HCT116 (cell line): ENCODE data around the gene C5AR1. TPM values are rescaled to one million over a fixed set of nuclear protein-coding genes. Genes with fewer than 3 reads are reported as not detected.

Experiments
- ATAC-seq: fragments of 200-7000 bp; cut with Tn5 transposase; 2 replicates; pipeline ENCODE4 v1.9.1; 2020; ENCODE audit warnings: mild to moderate bottlenecking, moderate library complexity
- BruUV-seq: library from RNA; stranded (reverse); fragments of 400-500 nt; replicated peaks from 2 replicates; lab custom pipeline; 2021; lab: Mats Ljungman, UMichigan
- CTCF ChIA-PET: fragments of 300-600 bp; sonication (Branson Sonifier 250); formaldehyde crosslinking; loops from one replicate; lab custom pipeline; 2021; ENCODE audit warnings: antibody characterized with exemption; lab: Charles Lee
- POLR2A ChIA-PET: fragments of 300-600, 350-600 bp; sonication (Branson Sonifier 250); formaldehyde crosslinking; loops from one replicate; lab custom pipeline; 2021; ENCODE audit warnings: antibody characterized with exemption; lab: Charles Lee
- RAD21 ChIA-PET, 2 experiments: fragments of 300-600 bp; sonication (Branson Sonifier 250); formaldehyde crosslinking; loops; one replicate each; lab custom pipeline; 2023; ENCODE audit warnings: low total read pairs in 2 of 2; ENCODE audit not compliant: uncharacterized antibody in 2 of 2, unreplicated experiment in 2 of 2, low non-redundant PET in 1 of 2; lab: Charles Lee
- DNase-seq: peaks from one replicate; pipeline ENCODE4 v3.0.0-alpha.2; 2010; ENCODE audit warnings: low read depth, low spot score
- H2AFZ ChIP-seq: fragments of 200-600 bp; shearing (Covaris generic), sonication (generic); 2 replicates; pipeline ENCODE4 v1.6.1; 2017; ENCODE audit warnings: low read depth, mixed run types, mixed read lengths, antibody characterized with exemption, low read length; ENCODE audit not compliant: poor library complexity, severe bottlenecking
- H3K27ac ChIP-seq: 2 replicates; pipeline ENCODE4 v1.5.1; 2012; ENCODE audit warnings: low read depth, low read length
- H3K27me3 ChIP-seq: fragments of 200-600 bp; sonication (generic); 2 replicates; pipeline ENCODE4 v1.6.1; 2016; ENCODE audit warnings: mixed run types, low read length, mixed read lengths; ENCODE audit not compliant: insufficient read depth
- H3K36me3 ChIP-seq, 2 experiments: fragments of 200-500 bp in 1 of 2; fragments of 200-600 bp in 1 of 2; sonication (Bioruptor generic) in 1 of 2; sonication (generic) in 1 of 2; 2 replicates each; pipeline versions ENCODE4 v1.5.1 to v1.6.1; 2014 to 2016; ENCODE audit warnings: low read length in 2 of 2, inconsistent platforms in 1 of 2, mixed read lengths in 1 of 2, mixed run types in 1 of 2; ENCODE audit not compliant: insufficient read depth in 2 of 2, control insufficient read depth in 1 of 2
- H3K4me1 ChIP-seq, 2 experiments: fragments of 200-600 bp in 1 of 2; sonication (generic) in 1 of 2; 2 replicates each; pipeline versions ENCODE4 v1.5.1 to v1.6.1; 2012 to 2017; ENCODE audit warnings: low read length in 2 of 2, inconsistent platforms in 1 of 2, mild to moderate bottlenecking in 1 of 2, mixed read lengths in 1 of 2, mixed run types in 1 of 2, moderate library complexity in 1 of 2; ENCODE audit not compliant: insufficient read depth in 2 of 2, control insufficient read depth in 1 of 2
- H3K4me2 ChIP-seq: fragments of 200-600 bp; sonication (generic); 2 replicates; pipeline ENCODE4 v1.6.1; 2017; ENCODE audit warnings: mixed run types, low read length, mixed read lengths
- H3K4me3 ChIP-seq, 2 experiments: fragments of 200-600 bp in 1 of 2; sonication (generic) in 1 of 2; replicated peaks in 1 of 2; 2 replicates each; pipeline ENCODE4 v1.5.1; 2011 to 2016; ENCODE audit warnings: low read length in 2 of 2, control low read depth in 1 of 2, low read depth in 1 of 2, mild to moderate bottlenecking in 1 of 2, mixed read lengths in 1 of 2, mixed run types in 1 of 2
- H3K79me2 ChIP-seq: fragments of 200-600 bp; sonication (generic); 2 replicates; pipeline ENCODE4 v1.6.1; 2017; ENCODE audit warnings: mild to moderate bottlenecking, mixed run types, low read length, moderate library complexity, mixed read lengths; ENCODE audit not compliant: insufficient read depth
- H3K9ac ChIP-seq: fragments of 200-600 bp; sonication (generic); 2 replicates; pipeline ENCODE4 v1.6.1; 2016; ENCODE audit warnings: low read length, mixed read lengths
- H3K9me2 ChIP-seq: fragments of 200-600 bp; sonication (generic), shearing (Covaris generic); 2 replicates; pipeline ENCODE4 v1.6.1; 2017; ENCODE audit warnings: mixed run types, mild to moderate bottlenecking, moderate library complexity; ENCODE audit not compliant: insufficient read depth
- H3K9me3 ChIP-seq, 2 experiments: fragments of 200-500 bp in 1 of 2; fragments of 200-600 bp in 1 of 2; sonication (Bioruptor generic) in 1 of 2; sonication (generic) in 1 of 2; 2 replicates each; pipeline ENCODE4 v1.6.1; 2014 to 2017; ENCODE audit warnings: low read length in 2 of 2, mixed read lengths in 2 of 2, inconsistent platforms in 1 of 2, low read depth in 1 of 2, mild to moderate bottlenecking in 1 of 2, mixed run types in 1 of 2, moderate library complexity in 1 of 2; ENCODE audit not compliant: control insufficient read depth in 1 of 2, insufficient read depth in 1 of 2
- H4K20me1 ChIP-seq: fragments of 200-600 bp; sonication (generic), shearing (Covaris generic); 2 replicates; pipeline ENCODE4 v1.6.1; 2017; ENCODE audit warnings: mixed run types, mild to moderate bottlenecking, moderate library complexity; ENCODE audit not compliant: insufficient read depth
- ATF3 ChIP-seq: IDR thresholded peaks from 2 replicates; pipeline ENCODE4 v1.6.1; 2012
- EGR1 ChIP-seq: IDR thresholded peaks from 2 replicates; pipeline ENCODE4 v1.6.1; 2012; ENCODE audit warnings: low read depth
- ELF1 ChIP-seq: IDR thresholded peaks from 2 replicates; pipeline ENCODE4 v1.6.1; 2012; ENCODE audit warnings: low read depth, borderline replicate concordance
- EZH2 ChIP-seq: fragments of 200-600 bp; sonication (generic); IDR thresholded peaks from 2 replicates; pipeline ENCODE4 v1.6.1; 2017; ENCODE audit warnings: antibody characterized with exemption, mixed run types
- JUND ChIP-seq: IDR thresholded peaks from 2 replicates; pipeline ENCODE4 v1.6.1; 2012
- POLR2A ChIP-seq: IDR thresholded peaks from 2 replicates; pipeline ENCODE4 v1.7.0; 2011; ENCODE audit warnings: borderline replicate concordance; ENCODE audit not compliant: insufficient read depth, insufficient read length; ENCODE audit errors: extremely low read depth
- SP1 ChIP-seq: IDR thresholded peaks from 2 replicates; pipeline ENCODE4 v1.6.1; 2012; ENCODE audit warnings: low read depth
- SRF ChIP-seq: IDR thresholded peaks from 2 replicates; pipeline ENCODE4 v1.6.1; 2012; ENCODE audit warnings: low read depth
- YY1 ChIP-seq: IDR thresholded peaks from 2 replicates; pipeline ENCODE4 v1.6.1; 2011; ENCODE audit warnings: low read length, low read depth, moderate library complexity, mild to moderate bottlenecking; ENCODE audit not compliant: insufficient replicate concordance; ENCODE audit errors: extremely low read depth
- intact Hi-C: fragments of 100-400 bp; cut with micrococcal nuclease; formaldehyde crosslinking; loops from 2 replicates; pipeline ENCODE4 v1.10.0; 2022
- total RNA-seq: library from RNA; stranded (reverse); gene quantifications from one replicate; pipeline ENCODE4 v1.2.1, GENCODE V29; 2021; ENCODE audit not compliant: unreplicated experiment
- TF ChIP-seq, protein P1 (sequence below), 3 experiments: fragments of 200-600 bp in 1 of 3; sonication (generic) in 1 of 3; IDR thresholded peaks in 2 of 3; conservative IDR thresholded peaks in 1 of 3; 2 replicates each; pipeline ENCODE4 v1.5.1; 2012 to 2017; ENCODE audit warnings: low read depth in 2 of 3, low read length in 2 of 3, antibody characterized with exemption in 1 of 3, borderline replicate concordance in 1 of 3, control low read depth in 1 of 3, mild to moderate bottlenecking in 1 of 3, mixed read lengths in 1 of 3, mixed run types in 1 of 3, moderate library complexity in 1 of 3; ENCODE audit not compliant: insufficient read depth in 1 of 3
- TF ChIP-seq, protein P2 (sequence below): IDR thresholded peaks from 2 replicates; pipeline ENCODE4 v1.6.1; 2012

C5AR1 gene
- total RNA-seq, 1 experiment from 2014 or later = 6.5 TPM

DNA sequence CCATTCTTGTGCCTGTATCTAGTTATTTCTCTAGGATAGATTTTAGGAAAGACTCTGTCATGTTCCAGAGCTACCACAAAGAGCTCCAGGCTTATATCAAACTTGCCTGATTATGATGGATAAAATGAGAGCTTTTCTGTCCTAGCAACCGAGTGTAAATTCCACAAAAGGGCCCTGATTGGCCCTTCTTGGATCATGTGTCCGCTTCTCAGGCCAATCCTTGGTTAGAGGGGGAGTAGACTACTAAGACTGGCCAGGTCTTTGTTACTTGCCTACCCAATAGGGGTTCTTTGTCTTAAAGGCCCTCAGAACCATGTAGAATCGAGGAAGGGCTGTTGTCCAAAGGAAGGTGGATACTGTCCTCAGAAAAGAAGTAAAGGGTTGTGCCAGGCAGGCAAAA is 41.9 kb downstream of the C5AR1 start:
- Histone ChIP-seq H3K4me3 (no peak overlapping the region), H3K9ac (no peak overlapping the region), H4K20me1 (no peaks in the 10 kb centered on the region), H2AFZ (no peak overlapping the region), H3K27me3 (no peaks in the 10 kb centered on the region), H3K27ac (no peak overlapping the region), H3K79me2 (peaks cover 69% of the 10 kb centered on the region)
- peak; percentile 42 for ATAC-seq
- no TSS peak for BruUV-seq
- RAD21 ChIA-PET = interaction anchor here in 1 of 2 experiments (0.7 kb wide), 1 partner anchor 125 kb away, joined by 6 read pairs; no protein-coding TSS in a partner anchor
- intact Hi-C loops = no loop called here
- CTCF ChIA-PET = interaction anchor here (1.0 kb wide), 3 partner anchors 40 to 77 kb away, joined by 3 to 6 read pairs (median 4); no protein-coding TSS in a partner anchor
- peak; percentile 25; the same call in 1 of the 2 replicates for TF ChIP-seq SP1
- TF ChIP-seq, protein P1, sequence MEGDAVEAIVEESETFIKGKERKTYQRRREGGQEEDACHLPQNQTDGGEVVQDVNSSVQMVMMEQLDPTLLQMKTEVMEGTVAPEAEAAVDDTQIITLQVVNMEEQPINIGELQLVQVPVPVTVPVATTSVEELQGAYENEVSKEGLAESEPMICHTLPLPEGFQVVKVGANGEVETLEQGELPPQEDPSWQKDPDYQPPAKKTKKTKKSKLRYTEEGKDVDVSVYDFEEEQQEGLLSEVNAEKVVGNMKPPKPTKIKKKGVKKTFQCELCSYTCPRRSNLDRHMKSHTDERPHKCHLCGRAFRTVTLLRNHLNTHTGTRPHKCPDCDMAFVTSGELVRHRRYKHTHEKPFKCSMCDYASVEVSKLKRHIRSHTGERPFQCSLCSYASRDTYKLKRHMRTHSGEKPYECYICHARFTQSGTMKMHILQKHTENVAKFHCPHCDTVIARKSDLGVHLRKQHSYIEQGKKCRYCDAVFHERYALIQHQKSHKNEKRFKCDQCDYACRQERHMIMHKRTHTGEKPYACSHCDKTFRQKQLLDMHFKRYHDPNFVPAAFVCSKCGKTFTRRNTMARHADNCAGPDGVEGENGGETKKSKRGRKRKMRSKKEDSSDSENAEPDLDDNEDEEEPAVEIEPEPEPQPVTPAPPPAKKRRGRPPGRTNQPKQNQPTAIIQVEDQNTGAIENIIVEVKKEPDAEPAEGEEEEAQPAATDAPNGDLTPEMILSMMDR (IDR thresholded peaks at IDR 0.05 in 2 of 3, conservative IDR thresholded peaks at IDR 0.05 in 1 of 3; ENCODE audit: borderline replicate concordance in 1 of 3, insufficient read depth in 1 of 3, low read depth in 2 of 3, low read length in 2 of 3) = no peak
- TF ChIP-seq, all 23 proteins: peak for 1
- peaks cover 28 to 35% of the 10 kb centered on the region in 2 experiments for H3K36me3 ChIP-seq
- H3K4me2 ChIP-seq = peak overlapping the region; percentile 3; the same call in 1 of the 2 replicates
- H3K9me2 ChIP-seq = no peaks in the 10 kb centered on the region
- peak; percentile 41 for DNase-seq
- no peaks in the 10 kb centered on the region for H3K9me3 ChIP-seq
- POLR2A ChIA-PET = no interaction called here
- H3K4me1 ChIP-seq = peaks cover 15 to 22% of the 10 kb centered on the region in 2 experiments; a peak in 3 of 4 replicates

DNA sequence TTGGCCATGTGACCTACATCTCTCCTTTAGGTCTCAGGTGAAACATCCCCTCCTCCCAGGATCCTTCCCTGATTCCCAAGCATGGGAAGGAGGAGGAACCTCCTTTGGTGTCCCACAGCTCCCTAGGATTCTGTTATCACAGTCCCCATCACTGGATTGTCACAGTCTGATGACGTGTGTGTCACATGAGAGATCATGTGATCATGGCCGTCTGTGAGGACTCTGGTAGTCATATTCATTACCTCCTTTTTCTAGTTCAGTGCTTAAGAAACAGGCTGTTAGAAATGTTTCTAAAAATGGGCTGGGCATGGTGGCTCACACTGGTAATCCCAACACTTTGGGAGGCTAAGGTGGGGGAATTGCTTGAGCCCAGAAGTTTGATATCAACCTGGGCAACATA is 42.4 kb downstream of the C5AR1 start:
- H3K79me2 ChIP-seq = peaks cover 74% of the 10 kb centered on the region
- no TSS peak for BruUV-seq
- intact Hi-C loops = no loop called here
- H4K20me1 ChIP-seq = no peaks in the 10 kb centered on the region
- H3K27ac ChIP-seq = no peak overlapping the region
- DNase-seq (no peak), ATAC-seq (no peak)
- TF ChIP-seq ATF3 = no peak
- TF ChIP-seq ELF1 = no peak
- TF ChIP-seq JUND = no peak
- no peak for TF ChIP-seq EGR1
- no peak for TF ChIP-seq YY1
- no peak for TF ChIP-seq POLR2A
- TF ChIP-seq SP1 = no peak
- TF ChIP-seq, protein P1 (IDR thresholded peaks at IDR 0.05 in 2 of 3, conservative IDR thresholded peaks at IDR 0.05 in 1 of 3; ENCODE audit: borderline replicate concordance in 1 of 3, insufficient read depth in 1 of 3, low read depth in 2 of 3, low read length in 2 of 3) = no peak
- TF ChIP-seq EZH2 = no peak
- TF ChIP-seq, protein P2, sequence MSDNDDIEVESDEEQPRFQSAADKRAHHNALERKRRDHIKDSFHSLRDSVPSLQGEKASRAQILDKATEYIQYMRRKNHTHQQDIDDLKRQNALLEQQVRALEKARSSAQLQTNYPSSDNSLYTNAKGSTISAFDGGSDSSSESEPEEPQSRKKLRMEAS = no peak
- TF ChIP-seq SRF = no peak
- no peaks in the 10 kb centered on the region for H3K27me3 ChIP-seq
- no peak overlapping the region for H3K4me3 ChIP-seq
- ChIA-PET CTCF (interaction anchor here (1.0 kb wide), 2 partner anchors 39 to 76 kb away, joined by 3 to 4 read pairs; no protein-coding TSS in a partner anchor), RAD21 (no interaction called here), POLR2A (no interaction called here)
- H3K4me1 ChIP-seq = peaks cover 15 to 22% of the 10 kb centered on the region in 2 experiments; a peak in 3 of 4 replicates
- no peak overlapping the region; the same call in 1 of the 2 replicates for H3K4me2 ChIP-seq
- peaks cover 32 to 40% of the 10 kb centered on the region in 2 experiments for H3K36me3 ChIP-seq
- H3K9ac ChIP-seq = no peak overlapping the region
- H2AFZ ChIP-seq = no peak overlapping the region
- H3K9me3 ChIP-seq = no peaks in the 10 kb centered on the region
- no peaks in the 10 kb centered on the region for H3K9me2 ChIP-seq
